Amniotic epithelial cell (primary cell): ENCODE results near the gene PNRC1.
"Not testable (repeated sequence)": the region's sequence is repeated elsewhere in the genome, so short reads cannot be mapped to it uniquely, and the experiment has no call there.

Experiments
- DNase-seq: peaks from one replicate; pipeline ENCODE4 v3.0.0-alpha.2; 2010; ENCODE audit warnings: low read depth

The PNRC1 gene

GRCh38 chr6:89059227-89059626 lies 21.3 kb upstream of the PNRC1 start:
- DNase-seq: no peak

GRCh38 chr6:89063881-89064280 lies 16.7 kb upstream of the PNRC1 start:
- no peak for DNase-seq

GRCh38 chr6:89064931-89065330 lies 15.6 kb upstream of the PNRC1 start:
- not testable (repeated sequence) for DNase-seq

GRCh38 chr6:89066121-89066520 lies 14.4 kb upstream of the PNRC1 start:
- DNase-seq: not testable (repeated sequence)

GRCh38 chr6:89066940-89067646 lies 13.5 kb upstream of the PNRC1 start:
- DNase-seq: no peak

- DNase-seq: no peak
Measured at GRCh38 chr6:89067796-89068195, 12.8 kb upstream of the PNRC1 start.

GRCh38 chr6:89068695-89069094 lies 11.9 kb upstream of the PNRC1 start:
- no peak for DNase-seq

GRCh38 chr6:89069536-89070163 lies 10.9 kb upstream of the PNRC1 start:
- DNase-seq: no peak

GRCh38 chr6:89071036-89071435 lies 9.5 kb upstream of the PNRC1 start:
- no peak for DNase-seq

GRCh38 chr6:89073014-89073620 lies 7.4 kb upstream of the PNRC1 start:
- DNase-seq: peak; percentile 83

GRCh38 chr6:89073840-89074239 lies 6.7 kb upstream of the PNRC1 start:
- no peak for DNase-seq

- DNase-seq: peak; percentile 74
Measured at GRCh38 chr6:89079511-89080234, 878 bp upstream of the PNRC1 start.

GRCh38 chr6:89081129-89081422 lies 525 bp downstream of the PNRC1 start:
- no peak for DNase-seq

GRCh38 chr6:89081423-89082322 lies 1.1 kb downstream of the PNRC1 start:
- DNase-seq: peak; percentile 95

GRCh38 chr6:89082486-89082891 lies 1.9 kb downstream of the PNRC1 start:
- peak; percentile 37 for DNase-seq

- DNase-seq: no peak
Measured at GRCh38 chr6:89084542-89084941, 4.0 kb downstream of the PNRC1 start.

GRCh38 chr6:89084954-89085353 lies 4.4 kb downstream of the PNRC1 start:
- no peak for DNase-seq

- no peak for DNase-seq
Measured at GRCh38 chr6:89085409-89086205, 5.1 kb downstream of the PNRC1 start.

- DNase-seq: peak; percentile 67
Measured at GRCh38 chr6:89087881-89088280, 7.3 kb downstream of the PNRC1 start.

- DNase-seq: no peak
Measured at GRCh38 chr6:89098461-89098860, 17.9 kb downstream of the PNRC1 start.

- no peak for DNase-seq
Measured at GRCh38 chr6:89100114-89100513, 19.6 kb downstream of the PNRC1 start.
